GM12878 (cell line): ENCODE results near the gene OSGIN1. TPM values are rescaled to one million over a fixed set of nuclear protein-coding genes. Genes with fewer than 3 reads are reported as not detected.

Experiments
- ATAC-seq: fragments of 200-7000 bp; cut with Tn5 transposase; 3 replicates; pipeline ENCODE4 v1.9.1; 2020; ENCODE audit warnings: mild to moderate bottlenecking, moderate library complexity
- BruUV-seq: library from RNA; stranded (reverse); fragments of 400-500 nt; replicated peaks from 2 replicates; lab custom pipeline; 2021; lab: Mats Ljungman, UMichigan
- CTCF ChIA-PET: fragments of 300-600 bp; sonication (Branson Sonifier 250); formaldehyde crosslinking; extraction: SDS; loops from one replicate; lab custom pipeline; 2021; ENCODE audit warnings: inconsistent platforms; lab: Yijun Ruan, JAX
- POLR2A ChIA-PET: fragments of 350-600 bp; formaldehyde crosslinking; extraction: SDS; loops from one replicate; lab custom pipeline; 2021; ENCODE audit warnings: inconsistent platforms; lab: Charles Lee
- RAD21 ChIA-PET: fragments of 300-600 bp; sonication (Branson Sonifier 250); formaldehyde crosslinking; loops from one replicate; lab custom pipeline; 2023; ENCODE audit warnings: antibody characterized with exemption; ENCODE audit not compliant: unreplicated experiment; lab: Charles Lee
- SMC1A ChIA-PET: fragments of 300-600 bp; sonication (Branson Sonifier 250); formaldehyde crosslinking; loops from one replicate; lab custom pipeline; 2023; ENCODE audit not compliant: unreplicated experiment, uncharacterized antibody; lab: Charles Lee
- DNase-seq: peaks from one replicate; pipeline ENCODE4 v3.0.0-alpha.2; 2011; ENCODE audit warnings: low read depth, low spot score
- FAIRE-seq: peaks from 3 replicates; lab custom pipeline; 2011; peaks lifted over from hg19 to GRCh38; lab: Jason Lieb, UNC
- H2AFZ ChIP-seq: 2 replicates; pipeline ENCODE4 v1.6.0; 2011; ENCODE audit warnings: low read depth, low read length, control low read depth; ENCODE audit not compliant: control insufficient read depth
- H3K27ac ChIP-seq: 2 replicates; pipeline ENCODE4 v1.5.1; 2011; ENCODE audit warnings: control low read depth; ENCODE audit not compliant: control insufficient read depth, insufficient read depth
- H3K27me3 ChIP-seq, 2 experiments: replicated peaks in 1 of 2; 2 replicates each; pipeline versions ENCODE4 v1.6.0 to v1.6.1; 2011; ENCODE audit warnings: low read length in 1 of 2; ENCODE audit not compliant: control insufficient read depth in 2 of 2, insufficient read depth in 2 of 2
- H3K36me3 ChIP-seq, 2 experiments: 2 replicates each; pipeline ENCODE4 v1.5.1; 2011; ENCODE audit warnings: low read length in 1 of 2; ENCODE audit not compliant: control insufficient read depth in 2 of 2, insufficient read depth in 2 of 2
- H3K4me1 ChIP-seq: 2 replicates; pipeline ENCODE4 v1.6.1; 2011; ENCODE audit warnings: mild to moderate bottlenecking, low read length, moderate library complexity, mixed read lengths; ENCODE audit not compliant: control insufficient read depth, insufficient read depth
- H3K4me2 ChIP-seq: 2 replicates; pipeline ENCODE4 v1.6.0; 2011; ENCODE audit warnings: control low read depth; ENCODE audit not compliant: control insufficient read depth, insufficient read depth
- H3K4me3 ChIP-seq: fragments of 200-600 bp; sonication (generic); 2 replicates; pipeline ENCODE4 v1.5.1; 2016
- H3K79me2 ChIP-seq: 2 replicates; pipeline ENCODE4 v1.6.0; 2011; ENCODE audit warnings: low read length; ENCODE audit not compliant: control insufficient read depth, insufficient read depth
- H3K9ac ChIP-seq: 2 replicates; pipeline ENCODE4 v1.8.0; 2011; ENCODE audit warnings: low read length, control low read depth, mixed read lengths; ENCODE audit not compliant: control insufficient read depth, insufficient read depth
- H3K9me3 ChIP-seq: replicated peaks from 3 replicates; pipeline ENCODE4 v1.5.1; 2011; ENCODE audit warnings: mild to moderate bottlenecking, low read length; ENCODE audit not compliant: control insufficient read depth, insufficient read depth
- H4K20me1 ChIP-seq: 2 replicates; pipeline ENCODE4 v1.6.0; 2011; ENCODE audit not compliant: control insufficient read depth, insufficient read depth
- BACH1 ChIP-seq: fragments of 450-650 bp; IDR thresholded peaks from 2 replicates; pipeline ENCODE4 v1.6.1; 2017; ENCODE audit warnings: mild to moderate bottlenecking, borderline replicate concordance
- EGR1 ChIP-seq, 2 experiments: IDR thresholded peaks; 1 replicate in 1 of 2; 2 replicates in 1 of 2; pipeline ENCODE4 v1.6.1; 2011 to 2012; ENCODE audit warnings: low read depth in 2 of 2, low read length in 2 of 2, borderline replicate concordance in 1 of 2, mild to moderate bottlenecking in 1 of 2, moderate library complexity in 1 of 2
- IKZF1 ChIP-seq: fragments of 450-650 bp; conservative IDR thresholded peaks from 2 replicates; pipeline ENCODE4 v1.6.1; 2017; ENCODE audit warnings: antibody characterized with exemption, mild to moderate bottlenecking
- RBBP5 ChIP-seq: fragments of 200-600 bp; sonication (generic); conservative IDR thresholded peaks from 2 replicates; pipeline ENCODE4 v1.6.1; 2016
- STAT3 ChIP-seq: IDR thresholded peaks from 2 replicates; pipeline ENCODE4 v1.6.1; 2011; ENCODE audit warnings: low read depth, low read length, improper control_type of control experiment
- WGBS: methylation state at CpG from one replicate; pipeline ENCODE4 v1.1.6; 2016; ENCODE audit warnings: low lambda C conversion rate; ENCODE audit not compliant: insufficient replicate concordance, insufficient coverage; ENCODE audit errors: missing lambda C conversion rate; 5-methylcytosine and 5-hydroxymethylcytosine counted together
- in situ Hi-C: fragments of 300-500 bp; cut with MboI; formaldehyde crosslinking; loops from 9 replicates; pipeline ENCODE4 v1.14.3; 2018; ENCODE audit warnings: mixed read lengths
- intact Hi-C: fragments of 100-400 bp; cut with micrococcal nuclease; formaldehyde crosslinking; loops from one replicate; pipeline ENCODE4 v1.14.2; 2022; ENCODE audit not compliant: unreplicated experiment
- polyA plus RNA-seq, 11 experiments: library from polyadenylated mRNA; depleted of rRNA in 4 of 11; unstranded in 6 of 11; stranded (reverse) in 5 of 11; fragments of >200 nt; fragmentation: Nextera tagmentation in 4 of 11; fragmentation: Illumina TruSeq in 1 of 11; extraction: Ambion mirVana in 4 of 11; extraction: Trizol in 1 of 11; gene quantifications; 1 replicate in 1 of 11; 2 replicates in 10 of 11; pipeline versions ENCODE4 v1.2.1 to v1.2.3, GENCODE V29; 2011 to 2016; ENCODE audit warnings: inconsistent platforms in 2 of 11, missing spikeins in 2 of 11, low read depth in 1 of 11
- total RNA-seq, 4 experiments: library from RNA; depleted of rRNA in 3 of 4; stranded (reverse); fragments of >200 nt in 3 of 4; fragmentation: Illumina TruSeq in 1 of 4; extraction: Trizol in 1 of 4; gene quantifications; 2 replicates each; pipeline versions ENCODE4 v1.2.1 to v1.2.3, GENCODE V29; 2013 to 2021
- TF ChIP-seq, protein P1 (sequence below): fragments of 150-350 bp; IDR thresholded peaks from 2 replicates; pipeline ENCODE4 v1.6.1; 2016; ENCODE audit warnings: low read depth, low read length
- TF ChIP-seq, protein P2 (sequence below): IDR thresholded peaks from 2 replicates; pipeline ENCODE4 v1.6.1; 2011; ENCODE audit warnings: borderline replicate concordance, low read depth, mild to moderate bottlenecking, moderate library complexity, low read length; ENCODE audit not compliant: insufficient read depth, poor library complexity, severe bottlenecking
- TF ChIP-seq, protein P3 (sequence below): fragments of 450-650 bp; IDR thresholded peaks from 2 replicates; pipeline ENCODE4 v1.6.1; 2014; ENCODE audit warnings: mild to moderate bottlenecking
- TF ChIP-seq, protein P4 (sequence below): fragments of 450-650 bp; formaldehyde crosslinking; IDR thresholded peaks from 2 replicates; pipeline ENCODE4 v1.4.0; 2020; ENCODE audit warnings: mild to moderate bottlenecking, moderate library complexity
- TF ChIP-seq, protein P5 (sequence below): fragments of 450-650 bp; IDR thresholded peaks from 2 replicates; pipeline ENCODE4 v1.6.1; 2016; ENCODE audit warnings: mild to moderate bottlenecking

Gene OSGIN1
- total and polyA plus RNA-seq, 10 of the 15 experiments (the other 5 are each of a cell fraction or from before 2014, with no cell fraction given), result 0.06 to 0.18 (median 0.13) TPM; not detected in 5

DNA sequence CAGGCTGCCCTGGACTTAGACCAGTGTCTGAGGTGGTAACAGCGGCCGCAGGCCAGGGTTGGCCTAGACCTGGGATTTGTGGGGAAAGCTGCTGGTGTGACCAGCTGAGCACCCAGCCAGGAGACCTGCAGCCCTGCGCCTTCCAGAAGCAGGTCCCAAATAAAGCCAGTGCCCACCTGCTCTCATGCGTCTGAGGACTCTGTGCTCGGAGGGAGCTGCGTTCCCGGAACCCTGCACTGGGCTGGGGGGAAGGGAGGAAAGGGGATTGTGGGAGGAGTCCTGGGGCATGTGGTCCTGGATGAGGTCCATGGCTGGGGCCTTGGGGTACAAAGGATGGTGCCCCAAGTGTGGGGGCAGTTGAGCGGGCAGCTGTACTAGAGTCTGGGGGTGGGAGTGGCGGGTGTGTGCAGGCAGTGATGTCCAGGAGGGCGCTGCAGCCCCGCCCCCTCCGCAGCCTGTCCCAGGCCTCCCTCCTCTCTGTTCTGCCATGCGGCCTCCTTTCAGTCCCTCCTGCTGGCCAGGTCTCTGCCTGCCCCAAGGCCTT is 13.2 kb downstream of the OSGIN1 start (continued):
- TF ChIP-seq, protein P1, sequence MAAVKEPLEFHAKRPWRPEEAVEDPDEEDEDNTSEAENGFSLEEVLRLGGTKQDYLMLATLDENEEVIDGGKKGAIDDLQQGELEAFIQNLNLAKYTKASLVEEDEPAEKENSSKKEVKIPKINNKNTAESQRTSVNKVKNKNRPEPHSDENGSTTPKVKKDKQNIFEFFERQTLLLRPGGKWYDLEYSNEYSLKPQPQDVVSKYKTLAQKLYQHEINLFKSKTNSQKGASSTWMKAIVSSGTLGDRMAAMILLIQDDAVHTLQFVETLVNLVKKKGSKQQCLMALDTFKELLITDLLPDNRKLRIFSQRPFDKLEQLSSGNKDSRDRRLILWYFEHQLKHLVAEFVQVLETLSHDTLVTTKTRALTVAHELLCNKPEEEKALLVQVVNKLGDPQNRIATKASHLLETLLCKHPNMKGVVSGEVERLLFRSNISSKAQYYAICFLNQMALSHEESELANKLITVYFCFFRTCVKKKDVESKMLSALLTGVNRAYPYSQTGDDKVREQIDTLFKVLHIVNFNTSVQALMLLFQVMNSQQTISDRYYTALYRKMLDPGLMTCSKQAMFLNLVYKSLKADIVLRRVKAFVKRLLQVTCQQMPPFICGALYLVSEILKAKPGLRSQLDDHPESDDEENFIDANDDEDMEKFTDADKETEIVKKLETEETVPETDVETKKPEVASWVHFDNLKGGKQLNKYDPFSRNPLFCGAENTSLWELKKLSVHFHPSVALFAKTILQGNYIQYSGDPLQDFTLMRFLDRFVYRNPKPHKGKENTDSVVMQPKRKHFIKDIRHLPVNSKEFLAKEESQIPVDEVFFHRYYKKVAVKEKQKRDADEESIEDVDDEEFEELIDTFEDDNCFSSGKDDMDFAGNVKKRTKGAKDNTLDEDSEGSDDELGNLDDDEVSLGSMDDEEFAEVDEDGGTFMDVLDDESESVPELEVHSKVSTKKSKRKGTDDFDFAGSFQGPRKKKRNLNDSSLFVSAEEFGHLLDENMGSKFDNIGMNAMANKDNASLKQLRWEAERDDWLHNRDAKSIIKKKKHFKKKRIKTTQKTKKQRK, result no peak

DNA sequence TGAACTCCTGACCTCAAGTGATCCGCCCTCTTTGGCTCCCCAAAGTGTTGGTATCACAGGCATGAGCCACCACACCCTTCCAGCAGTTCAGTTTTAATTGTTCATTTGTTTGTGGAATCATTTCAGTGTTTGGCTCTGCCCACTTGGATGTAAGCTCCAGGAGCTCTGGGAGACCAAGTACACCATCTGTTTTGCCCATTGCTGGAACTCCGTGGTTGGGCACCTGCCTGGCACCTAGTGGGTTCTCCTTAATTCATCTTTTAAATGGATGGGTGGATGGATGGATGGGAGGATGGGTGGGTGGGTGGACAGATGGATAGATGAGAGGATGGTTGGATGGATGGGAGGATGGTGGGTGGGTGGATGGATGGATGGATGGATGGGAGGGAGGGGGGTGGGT is 14.1 kb downstream of the OSGIN1 start:
- H3K4me3 ChIP-seq, result no peak overlapping the region
- intact Hi-C loops, result no loop called here
- H3K4me2 ChIP-seq, result no peak overlapping the region
- SMC1A ChIA-PET, result no interaction called here
- WGBS, result 34% methylated on average over 2 of the region's 2 CpGs
- CTCF ChIA-PET, result interaction anchor here (1.2 kb wide), 1 partner anchor 13 kb away, joined by 3 read pairs; no protein-coding TSS in a partner anchor
- no peaks in the 10 kb centered on the region for H3K9me3 ChIP-seq
- in situ Hi-C loops, result no loop called here
- POLR2A ChIA-PET, result no interaction called here
- no peaks in the 10 kb centered on the region for H3K36me3 ChIP-seq
- no peaks in the 10 kb centered on the region for H4K20me1 ChIP-seq
- H3K79me2 ChIP-seq, result no peaks in the 10 kb centered on the region
- no peaks in the 10 kb centered on the region for H3K27me3 ChIP-seq
- RAD21 ChIA-PET, result no interaction called here
- FAIRE-seq, result no peak
- no peak overlapping the region for H2AFZ ChIP-seq
- no TSS peak for BruUV-seq
- ATAC-seq, result no peak
- H3K27ac ChIP-seq, result no peak overlapping the region
- H3K9ac ChIP-seq, result no peak overlapping the region
- no peaks in the 10 kb centered on the region for H3K4me1 ChIP-seq
- DNase-seq, result no peak
- TF ChIP-seq, protein P2, sequence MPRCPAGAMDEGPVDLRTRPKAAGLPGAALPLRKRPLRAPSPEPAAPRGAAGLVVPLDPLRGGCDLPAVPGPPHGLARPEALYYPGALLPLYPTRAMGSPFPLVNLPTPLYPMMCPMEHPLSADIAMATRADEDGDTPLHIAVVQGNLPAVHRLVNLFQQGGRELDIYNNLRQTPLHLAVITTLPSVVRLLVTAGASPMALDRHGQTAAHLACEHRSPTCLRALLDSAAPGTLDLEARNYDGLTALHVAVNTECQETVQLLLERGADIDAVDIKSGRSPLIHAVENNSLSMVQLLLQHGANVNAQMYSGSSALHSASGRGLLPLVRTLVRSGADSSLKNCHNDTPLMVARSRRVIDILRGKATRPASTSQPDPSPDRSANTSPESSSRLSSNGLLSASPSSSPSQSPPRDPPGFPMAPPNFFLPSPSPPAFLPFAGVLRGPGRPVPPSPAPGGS, result no peak
- TF ChIP-seq STAT3, result no peak
- TF ChIP-seq, protein P3, sequence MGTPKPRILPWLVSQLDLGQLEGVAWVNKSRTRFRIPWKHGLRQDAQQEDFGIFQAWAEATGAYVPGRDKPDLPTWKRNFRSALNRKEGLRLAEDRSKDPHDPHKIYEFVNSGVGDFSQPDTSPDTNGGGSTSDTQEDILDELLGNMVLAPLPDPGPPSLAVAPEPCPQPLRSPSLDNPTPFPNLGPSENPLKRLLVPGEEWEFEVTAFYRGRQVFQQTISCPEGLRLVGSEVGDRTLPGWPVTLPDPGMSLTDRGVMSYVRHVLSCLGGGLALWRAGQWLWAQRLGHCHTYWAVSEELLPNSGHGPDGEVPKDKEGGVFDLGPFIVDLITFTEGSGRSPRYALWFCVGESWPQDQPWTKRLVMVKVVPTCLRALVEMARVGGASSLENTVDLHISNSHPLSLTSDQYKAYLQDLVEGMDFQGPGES, result no peak
- TF ChIP-seq BACH1, result no peak
- TF ChIP-seq, protein P4, sequence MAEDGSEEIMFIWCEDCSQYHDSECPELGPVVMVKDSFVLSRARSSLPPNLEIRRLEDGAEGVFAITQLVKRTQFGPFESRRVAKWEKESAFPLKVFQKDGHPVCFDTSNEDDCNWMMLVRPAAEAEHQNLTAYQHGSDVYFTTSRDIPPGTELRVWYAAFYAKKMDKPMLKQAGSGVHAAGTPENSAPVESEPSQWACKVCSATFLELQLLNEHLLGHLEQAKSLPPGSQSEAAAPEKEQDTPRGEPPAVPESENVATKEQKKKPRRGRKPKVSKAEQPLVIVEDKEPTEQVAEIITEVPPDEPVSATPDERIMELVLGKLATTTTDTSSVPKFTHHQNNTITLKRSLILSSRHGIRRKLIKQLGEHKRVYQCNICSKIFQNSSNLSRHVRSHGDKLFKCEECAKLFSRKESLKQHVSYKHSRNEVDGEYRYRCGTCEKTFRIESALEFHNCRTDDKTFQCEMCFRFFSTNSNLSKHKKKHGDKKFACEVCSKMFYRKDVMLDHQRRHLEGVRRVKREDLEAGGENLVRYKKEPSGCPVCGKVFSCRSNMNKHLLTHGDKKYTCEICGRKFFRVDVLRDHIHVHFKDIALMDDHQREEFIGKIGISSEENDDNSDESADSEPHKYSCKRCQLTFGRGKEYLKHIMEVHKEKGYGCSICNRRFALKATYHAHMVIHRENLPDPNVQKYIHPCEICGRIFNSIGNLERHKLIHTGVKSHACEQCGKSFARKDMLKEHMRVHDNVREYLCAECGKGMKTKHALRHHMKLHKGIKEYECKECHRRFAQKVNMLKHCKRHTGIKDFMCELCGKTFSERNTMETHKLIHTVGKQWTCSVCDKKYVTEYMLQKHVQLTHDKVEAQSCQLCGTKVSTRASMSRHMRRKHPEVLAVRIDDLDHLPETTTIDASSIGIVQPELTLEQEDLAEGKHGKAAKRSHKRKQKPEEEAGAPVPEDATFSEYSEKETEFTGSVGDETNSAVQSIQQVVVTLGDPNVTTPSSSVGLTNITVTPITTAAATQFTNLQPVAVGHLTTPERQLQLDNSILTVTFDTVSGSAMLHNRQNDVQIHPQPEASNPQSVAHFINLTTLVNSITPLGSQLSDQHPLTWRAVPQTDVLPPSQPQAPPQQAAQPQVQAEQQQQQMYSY, result no peak
- no peak for TF ChIP-seq EGR1 (IDR thresholded peaks at IDR 0.05; ENCODE audit: borderline replicate concordance in 1 of 2, low read depth in 2 of 2, low read length in 2 of 2)
- TF ChIP-seq IKZF1, result no peak
- TF ChIP-seq, protein P5, sequence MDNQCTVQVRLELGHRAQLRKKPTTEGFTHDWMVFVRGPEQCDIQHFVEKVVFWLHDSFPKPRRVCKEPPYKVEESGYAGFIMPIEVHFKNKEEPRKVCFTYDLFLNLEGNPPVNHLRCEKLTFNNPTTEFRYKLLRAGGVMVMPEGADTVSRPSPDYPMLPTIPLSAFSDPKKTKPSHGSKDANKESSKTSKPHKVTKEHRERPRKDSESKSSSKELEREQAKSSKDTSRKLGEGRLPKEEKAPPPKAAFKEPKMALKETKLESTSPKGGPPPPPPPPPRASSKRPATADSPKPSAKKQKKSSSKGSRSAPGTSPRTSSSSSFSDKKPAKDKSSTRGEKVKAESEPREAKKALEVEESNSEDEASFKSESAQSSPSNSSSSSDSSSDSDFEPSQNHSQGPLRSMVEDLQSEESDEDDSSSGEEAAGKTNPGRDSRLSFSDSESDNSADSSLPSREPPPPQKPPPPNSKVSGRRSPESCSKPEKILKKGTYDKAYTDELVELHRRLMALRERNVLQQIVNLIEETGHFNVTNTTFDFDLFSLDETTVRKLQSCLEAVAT, result no peak
- TF ChIP-seq RBBP5, result no peak
